Kidney glomerular epithelial cell (primary cell): ENCODE data around the gene ALOXE3.

ENCODE experiments used
- DNase-seq: peaks from one replicate; lab custom pipeline; 2025; lab: John Stamatoyannopoulos, UW

ALOXE3 gene

GRCh38 chr17:8153957-8154607 lies 35.8 kb upstream of the ALOXE3 start:
- peak; percentile 82 for DNase-seq

GRCh38 chr17:8153525-8153956 lies 35.2 kb upstream of the ALOXE3 start:
- DNase-seq, result peak; percentile 99

- DNase-seq, result no peak
Observed at GRCh38 chr17:8153031-8153451, 34.7 kb upstream of the ALOXE3 start.

GRCh38 chr17:8152112-8152775 lies 33.9 kb upstream of the ALOXE3 start, which contains the start of gene PER1:
Gene PER1, minus strand, starts transcription at chr17:8152404. Its CDS starts 1,698 bp downstream, at chr17:8150706.
- peak; percentile 75 for DNase-seq

- DNase-seq, result peak; percentile 8
Observed at GRCh38 chr17:8151641-8152111, 33.4 kb upstream of the ALOXE3 start.

- DNase-seq, result peak; percentile 55
Observed at GRCh38 chr17:8151120-8151640, 32.9 kb upstream of the ALOXE3 start.

- DNase-seq, result no peak
Observed at GRCh38 chr17:8150194-8151119, 32.1 kb upstream of the ALOXE3 start.

GRCh38 chr17:8149419-8150193 lies 31.3 kb upstream of the ALOXE3 start:
- DNase-seq, result no peak

- no peak for DNase-seq
Observed at GRCh38 chr17:8148560-8148959, 30.2 kb upstream of the ALOXE3 start.

GRCh38 chr17:8147805-8148404 lies 29.6 kb upstream of the ALOXE3 start:
- DNase-seq, result no peak

- no peak for DNase-seq
Observed at GRCh38 chr17:8147141-8147804, 29.0 kb upstream of the ALOXE3 start.

- DNase-seq, result no peak
Observed at GRCh38 chr17:8146381-8147140, 28.2 kb upstream of the ALOXE3 start.

GRCh38 chr17:8145811-8146210 lies 27.5 kb upstream of the ALOXE3 start:
- no peak for DNase-seq

GRCh38 chr17:8144401-8145231 lies 26.3 kb upstream of the ALOXE3 start:
- DNase-seq, result no peak

GRCh38 chr17:8143581-8144400 lies 25.5 kb upstream of the ALOXE3 start:
- DNase-seq, result no peak

- no peak for DNase-seq
Observed at GRCh38 chr17:8142887-8143580, 24.7 kb upstream of the ALOXE3 start.
